HG03354 (cell line): ENCODE measurements around the gene BTLA.
"Not testable (repeated sequence)": the region's sequence is repeated elsewhere in the genome, so short reads cannot be mapped to it uniquely, and the experiment has no call there.

ENCODE experiments used
- ATAC-seq: cut with Tn5 transposase; IDR thresholded peaks from one replicate; pipeline ENCODE4 v1.9.1; 2021; ENCODE audit warnings: mild to moderate bottlenecking; ENCODE audit not compliant: unreplicated experiment, poor library complexity, severe bottlenecking

BTLA gene

DNA sequence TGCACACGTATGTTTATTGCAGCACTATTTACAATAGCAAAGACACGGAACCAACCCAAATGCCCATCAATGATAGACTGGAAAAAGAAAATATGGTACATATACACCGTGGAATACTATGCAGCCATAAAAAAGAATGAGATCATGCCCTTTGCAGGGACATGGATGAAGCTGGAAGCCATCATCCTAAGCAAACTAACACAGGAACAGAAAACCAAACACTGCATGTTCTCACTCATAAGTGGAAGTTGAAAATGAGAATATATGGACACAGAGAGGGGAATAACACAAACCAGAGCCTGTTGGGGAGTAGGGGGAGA lies 4.9 kb downstream of the BTLA start:
- ATAC-seq: not testable (repeated sequence)

DNA sequence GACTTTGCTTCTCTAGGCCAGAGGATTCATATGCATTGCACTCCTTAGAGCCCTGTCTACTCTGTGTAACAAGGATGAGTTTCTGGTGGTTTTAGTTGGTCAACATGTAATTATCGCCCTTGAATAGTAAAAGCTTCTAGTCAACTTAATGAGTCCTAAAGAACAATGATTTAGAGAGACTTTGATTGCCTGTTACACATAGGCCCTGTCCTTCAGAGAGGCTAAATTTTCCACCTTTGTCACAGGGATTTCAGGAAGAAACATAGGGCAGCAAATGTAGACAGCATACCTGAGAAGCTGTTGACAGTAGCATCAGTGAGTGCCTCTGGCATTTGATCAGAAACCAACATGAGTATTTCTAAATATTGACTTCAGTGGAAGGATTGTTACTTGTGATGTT lies 7.1 kb downstream of the BTLA start:
- no peak for ATAC-seq

DNA sequence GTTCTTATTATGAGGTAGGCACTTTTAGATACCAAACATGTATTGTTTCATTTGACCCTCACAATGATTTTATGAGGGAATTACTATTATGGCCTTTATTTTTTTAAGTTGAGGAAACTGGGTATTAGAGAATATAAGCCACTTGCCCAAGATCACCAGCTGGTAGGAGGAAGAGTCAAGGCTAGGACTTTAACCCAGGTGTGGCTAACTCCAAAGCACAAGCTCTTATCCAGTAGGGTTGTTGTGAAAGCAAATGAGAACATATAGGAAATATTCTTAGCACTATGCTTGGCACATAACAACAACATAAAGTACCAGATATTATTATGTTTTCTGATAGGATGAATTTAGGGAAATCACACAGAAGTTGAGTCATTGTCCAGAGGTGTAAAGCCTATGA lies 7.9 kb downstream of the BTLA start:
- ATAC-seq: no peak

DNA sequence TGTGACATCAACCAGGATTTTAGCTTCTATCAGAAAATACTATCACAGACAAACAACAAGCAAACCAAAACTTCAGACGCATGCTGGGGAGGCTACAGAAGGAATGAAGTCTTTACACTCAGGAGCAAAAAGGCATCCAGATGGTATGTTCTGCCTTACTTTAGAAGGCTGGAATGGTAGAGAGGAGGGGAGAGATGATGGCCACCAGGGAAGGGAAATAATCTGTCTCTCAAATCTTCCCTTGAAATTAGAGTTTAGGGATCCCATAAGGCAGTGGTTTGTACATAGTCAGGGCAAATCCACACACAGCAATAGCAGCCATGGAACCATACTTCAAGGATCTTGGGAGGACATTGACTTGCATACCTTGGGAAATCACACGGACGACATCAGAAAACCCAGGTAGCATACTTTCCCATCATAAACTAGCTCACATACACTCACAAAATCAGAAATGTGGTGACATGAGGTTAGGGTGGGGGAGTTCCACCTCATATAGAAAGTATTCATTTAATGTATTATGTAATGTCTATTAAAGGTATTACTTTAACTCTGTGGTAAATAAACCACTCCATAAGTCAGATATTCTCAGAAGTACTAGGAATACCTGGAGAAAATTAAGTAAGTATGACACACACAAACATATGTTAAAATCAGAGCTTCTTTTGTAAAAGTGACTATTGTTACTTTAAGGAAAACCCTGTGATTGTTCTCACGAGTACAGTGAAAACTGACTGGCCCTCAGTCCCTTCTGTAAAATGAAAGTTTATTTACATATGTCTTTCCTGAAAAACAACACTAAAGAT lies 9.4 kb downstream of the BTLA start:
- peak; percentile 66 for ATAC-seq

DNA sequence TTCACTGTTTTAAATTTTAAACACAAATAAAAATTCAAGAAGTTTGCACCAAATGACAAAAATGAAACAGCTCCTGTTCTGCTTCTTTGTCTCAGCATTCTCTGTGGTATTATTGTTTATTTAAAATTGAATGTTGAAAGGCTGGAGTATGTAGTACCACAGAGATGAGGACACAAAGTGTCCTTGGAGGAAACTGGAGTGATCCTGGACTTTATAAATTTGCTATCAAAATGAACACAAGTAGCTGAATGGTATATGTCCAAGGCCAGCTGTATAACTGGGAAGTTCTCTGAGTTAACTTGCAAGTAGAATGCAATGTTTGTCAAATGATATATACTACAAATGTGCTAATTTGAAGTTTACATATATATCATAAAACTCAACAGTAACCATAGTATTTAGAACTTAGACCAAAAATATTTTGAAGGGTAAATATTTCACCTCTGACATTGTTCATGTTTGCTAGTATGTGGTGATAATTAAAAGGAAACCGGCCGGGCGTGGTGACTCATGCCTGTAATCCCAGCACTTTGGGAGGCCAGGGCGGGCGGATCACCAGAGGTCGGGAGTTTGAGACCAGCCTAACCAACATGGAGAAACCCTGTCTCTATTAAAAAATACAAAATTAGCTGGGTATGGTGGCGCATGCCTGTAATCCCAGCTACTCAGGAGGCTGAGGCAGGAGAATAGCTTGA lies 12.3 kb downstream of the BTLA start:
- ATAC-seq: no peak

DNA sequence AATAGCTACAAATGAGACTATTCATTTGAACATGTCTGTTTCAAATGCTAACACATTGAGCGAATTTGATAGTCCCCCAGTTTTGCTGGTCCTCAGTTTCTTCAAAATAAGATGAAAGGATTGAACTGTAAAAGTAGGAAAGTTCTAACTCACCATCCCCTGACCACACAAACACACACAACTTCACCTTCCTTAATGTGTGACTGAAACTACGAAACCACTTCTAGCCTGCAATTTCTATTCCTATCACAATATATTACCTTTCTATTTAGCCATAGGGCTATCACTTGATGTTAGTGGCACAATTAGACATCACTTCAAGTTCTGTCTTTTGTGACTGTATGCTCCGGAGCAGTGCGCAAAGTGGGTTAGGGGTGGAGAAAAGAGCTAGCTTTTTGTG lies 14.9 kb downstream of the BTLA start:
- ATAC-seq: no peak

DNA sequence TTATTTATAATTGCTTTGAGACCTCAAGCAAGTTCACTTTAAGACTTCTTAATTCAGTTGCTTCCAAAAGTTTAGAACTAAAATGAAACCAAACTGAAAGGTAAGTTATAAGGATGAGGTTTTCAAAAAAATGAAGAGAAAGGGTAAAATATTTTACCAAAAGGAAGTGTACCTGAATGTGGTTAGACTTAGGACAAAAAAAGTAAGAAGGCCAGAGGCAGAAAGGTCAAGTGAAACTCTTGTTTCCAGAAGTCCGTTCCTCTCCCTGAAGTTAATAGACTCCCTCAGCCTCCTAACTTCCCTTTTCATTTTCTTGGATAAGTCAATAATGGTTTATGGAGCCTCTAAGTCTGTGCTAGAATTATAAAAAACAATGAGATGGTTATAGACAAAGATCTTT lies 16.6 kb downstream of the BTLA start:
- no peak for ATAC-seq

DNA sequence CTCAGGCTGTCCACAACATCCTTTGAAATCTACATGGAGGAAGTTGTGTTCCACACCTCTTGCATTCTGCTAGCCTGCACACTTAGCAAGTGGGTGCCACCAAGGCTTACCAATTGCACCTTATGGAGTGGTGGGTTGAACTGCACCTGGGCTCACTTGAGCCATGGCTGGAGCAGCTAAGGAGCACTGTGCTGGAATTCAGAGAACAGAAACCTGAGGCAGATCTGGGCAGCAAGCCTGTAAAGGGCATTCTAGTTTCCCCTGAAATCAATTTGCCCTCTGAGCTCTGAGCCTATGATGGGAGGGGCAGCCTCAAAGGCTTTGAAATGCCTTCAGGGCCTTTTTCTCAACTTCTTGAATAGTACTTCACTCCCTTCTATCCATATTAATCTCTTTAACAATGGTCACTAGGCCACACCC lies 18.0 kb downstream of the BTLA start:
- ATAC-seq: no peak

DNA sequence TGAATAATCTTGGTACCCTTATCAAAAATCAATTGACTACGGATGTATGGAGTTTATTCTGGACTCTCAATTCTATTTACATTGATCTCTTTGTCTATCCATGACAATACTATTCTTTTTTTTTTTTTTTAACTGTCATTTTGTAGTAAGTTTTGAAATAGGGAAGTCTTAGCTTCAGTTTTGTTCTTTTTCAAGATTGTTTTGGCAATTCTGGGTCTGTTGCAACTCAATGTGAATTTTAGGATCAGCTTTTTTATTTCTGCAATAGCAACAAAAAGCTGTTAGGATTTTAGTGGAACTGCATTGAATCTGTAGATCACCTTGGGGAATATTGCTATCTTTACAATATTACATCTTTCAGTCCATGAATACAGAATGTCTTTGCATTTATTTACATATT lies 21.4 kb downstream of the BTLA start:
- no peak for ATAC-seq

DNA sequence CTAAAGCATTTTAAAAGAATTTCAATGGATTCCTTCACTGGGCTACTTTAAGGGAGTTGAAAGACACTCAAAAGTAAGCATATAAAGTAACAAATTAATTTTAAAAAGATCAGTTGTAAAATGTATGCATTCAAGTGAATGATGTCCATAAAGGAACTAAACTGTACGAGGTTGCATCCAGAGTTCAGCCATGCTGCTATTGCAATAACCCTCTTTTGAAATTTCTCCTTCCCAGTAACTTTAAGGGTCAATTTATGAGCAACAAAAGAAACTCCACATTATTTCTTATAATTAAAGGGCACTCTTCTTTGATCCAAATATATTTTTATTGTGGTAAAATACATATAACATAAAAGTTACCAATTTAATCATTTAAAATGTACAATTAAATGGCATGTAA lies 22.9 kb downstream of the BTLA start:
- ATAC-seq: no peak

DNA sequence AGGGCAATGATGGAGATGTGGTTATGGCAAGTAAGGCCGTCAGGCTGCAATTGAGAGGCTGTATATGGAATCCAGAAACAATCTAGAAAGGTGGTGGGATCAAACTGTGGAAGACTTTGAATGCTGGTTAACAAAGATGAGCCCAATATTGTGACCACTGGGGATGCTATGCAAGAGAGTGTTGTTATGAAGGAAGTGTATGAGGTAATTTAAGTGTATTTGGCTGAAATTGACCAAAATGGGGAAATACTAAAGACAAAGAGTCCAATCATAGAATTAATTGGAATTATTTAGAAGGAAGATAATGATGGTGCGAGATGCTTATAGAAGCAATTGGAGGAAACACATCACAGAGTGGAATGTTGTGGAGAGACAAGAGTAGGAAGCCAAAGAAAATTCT lies 24.5 kb downstream of the BTLA start:
- ATAC-seq: no peak

DNA sequence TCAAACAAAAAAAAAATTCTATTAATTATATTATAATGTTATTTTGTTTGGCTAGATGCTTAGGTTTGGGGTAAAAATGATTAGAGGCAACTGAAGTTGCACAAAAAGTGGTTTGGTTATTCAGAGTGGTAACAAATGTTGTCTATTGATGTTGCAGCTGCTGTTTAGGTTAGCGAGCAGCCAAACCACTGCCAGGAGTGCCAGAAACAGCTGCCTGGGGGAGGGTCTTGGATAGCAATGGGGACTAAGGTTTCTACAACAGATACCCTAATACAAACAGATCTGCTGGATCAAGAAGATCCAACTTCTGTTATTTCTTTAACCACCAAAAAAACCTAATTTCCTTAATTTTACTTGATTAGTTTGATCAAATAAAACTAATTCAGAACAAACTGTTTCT lies 26.6 kb downstream of the BTLA start:
- ATAC-seq: no peak

DNA sequence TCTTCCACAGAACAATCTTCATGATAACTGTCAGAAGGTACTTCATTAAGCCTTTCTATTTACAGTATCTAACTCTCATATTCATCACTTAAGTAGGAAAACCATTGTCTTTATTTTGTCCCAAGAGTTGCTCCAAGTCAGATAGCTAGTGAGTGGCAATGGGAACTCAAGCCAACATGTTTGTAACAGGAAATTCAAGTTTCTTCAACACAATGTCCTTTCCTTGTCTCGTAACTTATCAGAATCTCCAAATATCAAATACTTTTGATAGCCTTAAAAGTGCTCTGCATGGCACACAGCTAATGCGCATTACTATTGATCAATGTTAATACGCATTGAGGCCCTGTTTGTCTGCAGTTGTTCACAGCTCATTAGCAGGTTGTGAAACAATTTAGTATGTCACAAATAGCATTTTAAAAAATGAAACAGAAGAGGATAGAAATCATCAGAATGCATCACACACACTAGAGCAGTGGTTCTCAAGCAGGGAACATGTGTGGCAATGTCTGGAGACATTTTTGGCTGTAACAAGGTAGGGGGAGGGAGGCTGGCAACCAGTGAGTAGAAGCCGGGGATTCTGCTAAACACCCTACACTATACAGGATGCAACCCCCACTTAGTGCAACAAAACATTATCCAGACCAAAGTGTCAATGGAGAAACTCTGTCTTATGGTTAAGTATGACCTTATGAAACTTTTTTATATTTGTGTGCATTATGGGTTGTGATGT lies 27.5 kb downstream of the BTLA start:
- ATAC-seq: no peak

DNA sequence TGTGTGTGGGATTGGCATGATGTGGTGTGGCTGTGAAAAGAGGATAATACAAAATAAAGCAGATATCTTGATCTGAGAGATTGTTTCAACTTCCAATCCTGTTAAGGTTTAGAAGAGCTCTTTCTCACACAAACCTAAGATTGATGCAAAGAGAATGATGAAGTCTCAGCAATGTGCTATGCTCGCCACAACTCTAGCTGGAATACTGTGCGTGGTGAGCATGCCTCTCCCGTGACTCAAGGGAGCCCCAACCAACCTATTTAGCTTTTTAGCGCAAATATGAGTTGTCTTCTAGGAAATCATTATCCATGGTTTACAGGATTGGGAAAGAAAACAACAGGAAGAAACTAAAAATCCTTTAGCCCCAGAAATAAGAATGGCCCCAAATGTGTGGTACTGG lies 28.5 kb downstream of the BTLA start:
- no peak for ATAC-seq

DNA sequence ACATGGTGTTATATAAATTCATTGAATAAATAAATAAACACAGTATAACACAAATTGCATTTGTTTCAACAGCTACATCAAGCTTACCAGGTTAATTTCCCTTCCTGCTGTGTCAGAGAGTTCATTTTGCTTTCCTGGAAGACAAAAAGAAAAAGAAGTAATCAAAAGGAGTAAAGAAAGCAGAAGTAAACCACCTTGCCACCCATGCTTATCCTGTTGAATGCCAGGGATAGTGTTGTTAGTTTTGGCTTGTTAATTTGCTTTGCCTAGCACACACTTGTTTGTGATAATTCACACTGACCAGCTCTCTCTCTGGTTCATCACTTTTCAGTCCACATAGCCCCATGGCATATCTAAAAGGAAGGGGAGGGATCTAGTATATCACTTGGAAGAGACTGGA lies 29.6 kb downstream of the BTLA start:
- no peak for ATAC-seq

DNA sequence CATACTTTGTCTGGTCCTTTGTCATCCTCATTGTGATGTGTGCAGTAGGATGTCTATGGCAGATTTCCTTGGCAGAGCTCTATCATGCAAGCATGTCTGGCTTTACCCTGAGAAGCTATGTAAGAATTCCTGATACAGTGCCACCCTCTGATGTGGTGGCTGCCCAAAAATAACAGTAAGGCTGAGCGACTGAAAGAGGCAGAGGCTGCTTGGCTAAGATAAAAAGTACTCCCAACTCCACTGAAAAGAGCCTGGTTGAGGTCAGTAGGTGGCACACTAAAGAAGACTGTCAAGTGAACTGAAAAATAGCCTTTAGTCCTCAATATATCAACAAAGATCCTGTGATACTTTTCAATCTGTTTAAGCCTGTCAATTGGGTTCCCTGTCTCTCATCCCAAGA lies 31.7 kb downstream of the BTLA start:
- no peak for ATAC-seq

DNA sequence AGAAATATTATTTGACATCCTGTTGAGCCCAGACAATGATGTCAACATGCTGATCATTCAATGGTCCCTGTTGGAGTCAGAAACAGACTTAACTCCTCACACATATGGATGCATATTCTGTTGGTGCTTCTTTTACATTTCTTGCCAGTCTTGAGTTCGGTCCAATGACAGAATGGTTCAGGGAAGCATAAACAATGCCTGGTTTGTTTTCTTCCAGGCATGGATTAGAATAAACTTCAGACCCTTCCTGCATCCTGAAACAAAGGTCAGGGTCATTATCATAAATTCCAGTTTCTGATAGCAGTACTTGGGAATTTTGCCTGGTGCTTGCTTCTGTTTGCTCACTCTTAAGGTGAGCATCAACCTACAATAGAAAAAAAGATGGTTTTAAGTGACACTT lies 33.3 kb downstream of the BTLA start:
- ATAC-seq: no peak

DNA sequence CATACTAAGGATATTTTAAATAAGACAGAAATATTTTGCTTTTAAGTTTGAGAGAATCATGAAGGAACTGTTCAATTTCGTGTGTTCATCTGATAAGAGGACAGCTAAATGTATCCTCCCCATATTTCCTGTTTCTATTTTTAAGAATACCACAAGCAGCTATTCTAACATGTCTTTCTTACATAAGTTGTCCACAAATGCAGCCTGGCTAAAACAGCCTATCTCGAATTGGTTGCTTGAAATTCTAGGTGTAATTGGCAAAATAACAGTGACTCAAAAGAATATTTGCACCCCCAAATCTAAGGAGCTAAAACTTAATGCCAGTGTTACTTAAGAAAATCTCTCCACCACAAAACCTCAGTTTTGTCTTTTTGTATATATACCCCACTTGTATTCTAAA lies 35.0 kb downstream of the BTLA start:
- ATAC-seq: peak; percentile 39

DNA sequence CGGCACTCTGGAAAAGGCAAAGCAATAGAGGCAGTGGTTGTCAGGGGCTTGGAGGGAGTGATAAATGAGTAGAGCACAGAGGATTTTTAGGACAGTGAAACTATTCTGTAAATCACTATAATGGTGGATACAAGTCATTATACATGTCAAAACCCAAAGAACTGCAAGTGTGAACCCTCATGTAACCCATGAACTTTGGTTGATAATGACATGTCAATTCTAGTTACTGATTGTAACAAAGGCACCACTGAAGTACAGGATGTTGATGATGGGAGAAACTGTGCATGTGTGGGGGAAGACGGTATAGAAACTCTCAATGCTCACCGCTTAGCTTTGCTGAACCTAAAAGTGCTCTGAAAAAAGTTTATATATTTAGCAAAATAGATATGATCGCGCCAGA lies 36.0 kb downstream of the BTLA start:
- ATAC-seq: peak; percentile 49

DNA sequence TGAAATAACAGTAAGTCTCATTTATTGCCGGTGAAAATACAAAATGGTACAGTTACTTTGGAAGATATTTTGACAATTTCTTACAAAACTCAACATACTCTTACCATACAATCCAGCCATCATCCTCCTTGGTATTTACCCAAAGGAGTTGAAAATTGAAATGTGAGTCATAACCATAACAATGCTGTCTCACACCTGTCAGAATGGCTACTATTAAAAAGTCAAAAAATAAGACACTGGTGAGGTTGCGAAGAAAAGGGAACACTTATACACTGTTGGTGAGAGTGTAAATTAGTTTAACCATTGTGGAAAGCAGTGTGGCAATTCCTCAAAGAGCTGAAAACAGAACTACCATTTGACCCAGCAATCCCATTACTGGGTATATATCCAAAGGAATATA lies 37.5 kb downstream of the BTLA start:
- not testable (repeated sequence) for ATAC-seq
